DOHH2 (cell line): ENCODE measurements around the gene XRCC5.

Source experiments
- H3F3A ChIP-seq: fragments of 200-600 bp; sonication (generic), shearing (Covaris generic); 2 replicates; pipeline ENCODE4 v1.6.0; 2016; ENCODE audit warnings: antibody characterized with exemption, mild to moderate bottlenecking; ENCODE audit not compliant: control insufficient read depth, insufficient read depth
- H3K27ac ChIP-seq: fragments of 200-600 bp; sonication (generic); 2 replicates; pipeline ENCODE4 v1.5.1; 2014; ENCODE audit warnings: low read depth, mild to moderate bottlenecking, low read length, moderate library complexity
- H3K27me3 ChIP-seq: fragments of 200-600 bp; sonication (generic); 2 replicates; pipeline ENCODE4 v1.6.1; 2014; ENCODE audit warnings: mild to moderate bottlenecking, low read length, mixed read lengths; ENCODE audit not compliant: control insufficient read depth
- H3K36me3 ChIP-seq: fragments of 200-600 bp; sonication (generic); 2 replicates; pipeline ENCODE4 v1.6.1; 2014; ENCODE audit warnings: mild to moderate bottlenecking, low read length, moderate library complexity, mixed read lengths; ENCODE audit not compliant: control insufficient read depth
- H3K4me1 ChIP-seq: fragments of 200-600 bp; sonication (generic); 2 replicates; pipeline ENCODE4 v1.6.1; 2014; ENCODE audit warnings: mild to moderate bottlenecking, low read length, mixed read lengths; ENCODE audit not compliant: control insufficient read depth
- H3K4me2 ChIP-seq: fragments of 200-600 bp; sonication (generic); 2 replicates; pipeline ENCODE4 v1.6.0; 2014; ENCODE audit warnings: mild to moderate bottlenecking, low read length, moderate library complexity
- H3K4me3 ChIP-seq: fragments of 200-600 bp; sonication (generic); 2 replicates; pipeline ENCODE4 v1.5.1; 2014; ENCODE audit warnings: mild to moderate bottlenecking, low read length, mixed read lengths
- H3K79me2 ChIP-seq: fragments of 200-600 bp; sonication (generic); 2 replicates; pipeline ENCODE4 v1.6.1; 2014; ENCODE audit warnings: mild to moderate bottlenecking, low read length, mixed read lengths; ENCODE audit not compliant: control insufficient read depth
- H3K9me2 ChIP-seq: fragments of 200-600 bp; sonication (generic); replicated peaks from 2 replicates; pipeline ENCODE4 v1.6.1; 2014; ENCODE audit warnings: mild to moderate bottlenecking, low read length, mixed read lengths; ENCODE audit not compliant: control insufficient read depth
- H3K9me3 ChIP-seq: fragments of 200-600 bp; sonication (generic); 2 replicates; pipeline ENCODE4 v1.6.1; 2014; ENCODE audit warnings: antibody characterized with exemption, low read length, mixed read lengths; ENCODE audit not compliant: control insufficient read depth, insufficient read depth
- H4K20me1 ChIP-seq: fragments of 200-600 bp; sonication (generic); 2 replicates; pipeline ENCODE4 v1.6.0; 2014; ENCODE audit warnings: low read depth, mild to moderate bottlenecking, antibody characterized with exemption, low read length, moderate library complexity; ENCODE audit not compliant: control insufficient read depth, insufficient read depth
- EZH2phosphoT487 ChIP-seq: fragments of 200-600 bp; sonication (generic); IDR thresholded peaks from 2 replicates; pipeline ENCODE4 v1.6.1; 2017; ENCODE audit warnings: borderline replicate concordance, mild to moderate bottlenecking, antibody characterized with exemption, low read length, moderate library complexity, mixed read lengths
- TF ChIP-seq, protein P1 (sequence below): fragments of 200-600 bp; sonication (generic); IDR thresholded peaks from one replicate; pipeline ENCODE4 v1.5.1; 2014; ENCODE audit warnings: antibody characterized with exemption, mild to moderate bottlenecking, low read depth, low read length; ENCODE audit not compliant: poor library complexity, severe bottlenecking

Gene XRCC5

DNA sequence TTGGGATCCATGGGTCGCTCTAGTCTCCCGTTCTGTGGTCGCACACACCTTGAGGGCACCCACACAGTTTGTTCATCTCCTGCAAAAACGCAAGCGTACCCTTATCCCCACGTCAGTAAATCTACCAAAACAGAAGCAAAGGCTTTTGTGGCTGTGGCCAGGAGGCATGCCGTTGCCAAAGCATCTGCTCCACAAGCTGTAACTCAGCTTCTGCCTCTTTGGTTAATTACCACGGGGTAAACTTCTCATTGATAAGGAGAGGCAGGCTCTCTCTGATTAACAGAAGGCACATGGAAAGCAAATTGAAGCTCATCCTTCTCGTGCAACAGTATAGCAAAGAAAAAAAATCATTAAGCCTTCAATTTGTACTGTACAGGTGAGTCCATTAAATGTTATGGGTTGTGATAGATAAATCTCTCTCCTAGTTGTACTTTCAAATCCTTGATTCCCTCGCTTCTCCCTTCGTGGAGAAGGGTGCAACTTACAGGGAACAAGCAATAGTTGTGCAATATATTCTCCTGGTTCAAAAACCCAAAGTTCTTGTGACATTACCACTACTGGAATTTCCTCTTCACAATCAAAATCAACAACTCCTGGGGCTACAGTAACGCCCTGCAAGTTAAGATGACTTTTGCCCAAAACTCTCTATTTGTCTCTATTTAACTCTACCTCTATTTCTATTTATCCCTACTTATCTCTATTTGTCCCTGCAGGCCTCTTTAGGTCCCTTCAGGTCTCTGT, 37.9 kb upstream of the XRCC5 start:
- TF ChIP-seq, protein P1, sequence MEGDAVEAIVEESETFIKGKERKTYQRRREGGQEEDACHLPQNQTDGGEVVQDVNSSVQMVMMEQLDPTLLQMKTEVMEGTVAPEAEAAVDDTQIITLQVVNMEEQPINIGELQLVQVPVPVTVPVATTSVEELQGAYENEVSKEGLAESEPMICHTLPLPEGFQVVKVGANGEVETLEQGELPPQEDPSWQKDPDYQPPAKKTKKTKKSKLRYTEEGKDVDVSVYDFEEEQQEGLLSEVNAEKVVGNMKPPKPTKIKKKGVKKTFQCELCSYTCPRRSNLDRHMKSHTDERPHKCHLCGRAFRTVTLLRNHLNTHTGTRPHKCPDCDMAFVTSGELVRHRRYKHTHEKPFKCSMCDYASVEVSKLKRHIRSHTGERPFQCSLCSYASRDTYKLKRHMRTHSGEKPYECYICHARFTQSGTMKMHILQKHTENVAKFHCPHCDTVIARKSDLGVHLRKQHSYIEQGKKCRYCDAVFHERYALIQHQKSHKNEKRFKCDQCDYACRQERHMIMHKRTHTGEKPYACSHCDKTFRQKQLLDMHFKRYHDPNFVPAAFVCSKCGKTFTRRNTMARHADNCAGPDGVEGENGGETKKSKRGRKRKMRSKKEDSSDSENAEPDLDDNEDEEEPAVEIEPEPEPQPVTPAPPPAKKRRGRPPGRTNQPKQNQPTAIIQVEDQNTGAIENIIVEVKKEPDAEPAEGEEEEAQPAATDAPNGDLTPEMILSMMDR = no peak
- no peak for TF ChIP-seq EZH2phosphoT487

DNA sequence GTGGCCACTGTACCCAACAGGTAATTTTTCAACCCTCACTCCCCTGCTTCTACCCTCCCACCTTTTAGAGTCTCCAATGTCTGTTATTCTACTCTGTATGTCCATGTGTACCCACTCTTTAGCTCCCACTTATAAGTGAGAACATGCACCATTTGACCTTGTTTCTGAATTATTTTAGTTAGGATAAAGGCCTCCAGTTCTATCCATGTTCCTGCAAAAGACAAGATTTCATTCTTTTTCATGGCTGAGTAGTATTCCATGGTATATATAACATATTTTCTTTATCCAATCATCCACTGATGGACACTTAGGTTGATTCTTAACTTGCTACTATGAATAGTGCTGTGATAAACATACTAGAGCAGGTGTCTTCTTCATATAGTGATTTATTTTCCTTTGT, 36.7 kb upstream of the XRCC5 start:
- no peaks in the 10 kb centered on the region for H3K79me2 ChIP-seq
- H3K4me1 ChIP-seq = no peaks in the 10 kb centered on the region
- peaks cover 3% of the 10 kb centered on the region; the same call in 1 of the 2 replicates for H3K27me3 ChIP-seq
- no peaks in the 10 kb centered on the region for H3K9me3 ChIP-seq
- no peak overlapping the region for H3K4me3 ChIP-seq
- no peak overlapping the region for H3K27ac ChIP-seq
- TF ChIP-seq, protein P1 = no peak
- TF ChIP-seq EZH2phosphoT487 = no peak
- H3K4me2 ChIP-seq = no peak overlapping the region
- no peaks in the 10 kb centered on the region for H4K20me1 ChIP-seq
- no peaks in the 10 kb centered on the region for H3K9me2 ChIP-seq
- no peaks in the 10 kb centered on the region for H3K36me3 ChIP-seq
- no peaks in the 10 kb centered on the region for H3F3A ChIP-seq

More for the DNA sequence above, 37.9 kb upstream of the XRCC5 start:
- Histone ChIP-seq H3K4me3 (no peak overlapping the region), H3K4me1 (no peaks in the 10 kb centered on the region), H3K9me2 (no peaks in the 10 kb centered on the region), H3K9me3 (no peaks in the 10 kb centered on the region), H3F3A (no peaks in the 10 kb centered on the region), H3K79me2 (no peaks in the 10 kb centered on the region), H3K27ac (no peak overlapping the region), H4K20me1 (no peaks in the 10 kb centered on the region), H3K27me3 (peaks cover 3% of the 10 kb centered on the region; the same call in 1 of the 2 replicates), H3K36me3 (no peaks in the 10 kb centered on the region), H3K4me2 (no peak overlapping the region)

DNA sequence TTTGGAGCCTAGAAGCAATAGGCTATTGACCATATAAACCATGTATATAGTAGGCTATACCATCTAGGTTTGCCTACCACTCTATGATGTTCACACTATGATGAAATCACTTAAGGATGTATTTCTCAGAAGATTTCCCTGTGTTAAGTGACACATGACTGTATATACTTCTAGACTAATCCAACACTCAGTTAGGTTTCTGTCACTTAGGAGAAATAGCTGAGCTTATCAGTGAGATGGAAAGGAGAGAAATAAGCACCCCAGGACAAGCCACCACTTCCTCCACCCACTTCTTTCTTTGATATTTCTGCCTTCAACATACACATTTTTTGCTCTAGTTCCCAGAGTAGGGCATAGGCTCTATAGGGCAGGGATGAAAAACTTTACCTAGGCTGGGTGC, 35.4 kb upstream of the XRCC5 start:
- no peaks in the 10 kb centered on the region for H3K79me2 ChIP-seq
- H3K36me3 ChIP-seq = no peaks in the 10 kb centered on the region
- H3K9me3 ChIP-seq = no peaks in the 10 kb centered on the region
- no peaks in the 10 kb centered on the region for H4K20me1 ChIP-seq
- no peak overlapping the region for H3K27ac ChIP-seq
- no peak overlapping the region for H3K4me2 ChIP-seq
- no peaks in the 10 kb centered on the region for H3F3A ChIP-seq
- no peaks in the 10 kb centered on the region for H3K4me1 ChIP-seq
- peaks cover 3% of the 10 kb centered on the region; the same call in 1 of the 2 replicates for H3K27me3 ChIP-seq
- H3K9me2 ChIP-seq = no peaks in the 10 kb centered on the region
- no peak for TF ChIP-seq EZH2phosphoT487
- TF ChIP-seq, protein P1 = no peak
- H3K4me3 ChIP-seq = no peak overlapping the region
